C1 segment of cervical spinal cord (tissue), 14 donors: ENCODE results near the gene COQ8B.
"Not testable (repeated sequence)": the region's sequence is repeated elsewhere in the genome, so short reads cannot be mapped to it uniquely, and the experiment has no call there.

Source experiments
- DNase-seq, 14 donors: peaks; one replicate each; lab custom pipeline; 2025; lab: John Stamatoyannopoulos, UW

The COQ8B gene

DNA sequence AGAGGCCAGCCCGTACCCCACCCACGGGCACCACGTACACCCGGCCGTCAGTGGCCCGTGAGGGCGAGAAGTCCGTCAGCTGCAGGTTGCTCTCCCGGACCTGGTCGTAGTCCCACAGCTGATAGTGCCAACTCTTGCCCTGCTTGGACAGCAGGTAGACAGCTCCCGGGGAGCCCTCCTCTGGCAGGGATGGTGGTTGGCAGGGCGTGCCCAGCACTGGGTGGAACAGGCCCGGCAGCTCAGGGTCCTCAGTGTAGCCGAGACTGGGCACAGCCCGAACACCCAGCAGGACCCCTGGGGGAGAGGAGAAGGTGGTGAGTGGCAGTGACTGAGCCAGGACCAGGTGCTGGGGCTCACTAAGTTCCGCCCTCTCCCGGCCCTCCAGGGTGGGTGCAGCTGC is 25.8 kb upstream of the COQ8B start:
- DNase-seq, result peak in 1 of 14 donors; percentile 43

DNA sequence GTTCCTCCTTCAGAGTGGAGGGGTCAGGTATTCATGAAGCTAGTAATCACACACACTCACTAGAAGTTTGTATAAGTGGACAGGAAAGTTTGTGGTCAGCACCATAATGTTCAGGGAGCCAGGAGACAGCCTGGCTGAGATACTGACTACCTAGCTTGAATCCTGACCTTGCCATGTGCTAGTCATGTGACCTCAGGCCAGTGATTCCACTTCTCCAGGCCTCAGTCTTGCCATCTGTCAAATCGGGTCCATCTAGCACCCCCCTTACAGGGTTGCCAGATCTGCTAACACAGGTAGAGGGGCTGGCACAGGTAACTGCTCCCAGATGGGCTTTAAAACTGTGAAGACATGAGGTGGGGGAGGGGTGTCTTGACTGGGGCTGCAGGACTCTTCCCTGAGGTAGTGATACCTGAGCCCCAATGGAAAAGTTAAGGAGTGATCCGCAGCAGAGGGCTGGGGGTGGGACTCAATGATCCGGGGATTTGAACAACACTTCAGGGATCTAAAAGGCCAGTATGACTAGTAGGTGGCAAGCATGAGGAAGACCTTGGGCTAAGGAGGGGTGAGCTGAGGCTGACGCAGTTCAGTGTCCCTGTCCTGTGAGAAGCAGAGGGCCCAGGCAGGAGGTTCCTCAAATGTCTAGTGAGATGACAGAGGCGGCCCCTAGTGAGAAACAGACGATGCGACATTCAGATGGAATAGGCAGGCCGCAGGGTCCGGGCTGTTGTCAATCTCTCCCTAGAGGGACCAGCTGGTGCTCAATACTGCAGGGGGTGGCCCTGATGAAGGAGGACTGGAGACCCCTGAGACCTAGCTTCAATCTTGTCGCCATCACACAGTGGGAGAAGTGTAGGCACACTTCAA is 25.1 kb upstream of the COQ8B start:
- DNase-seq, result no peak

DNA sequence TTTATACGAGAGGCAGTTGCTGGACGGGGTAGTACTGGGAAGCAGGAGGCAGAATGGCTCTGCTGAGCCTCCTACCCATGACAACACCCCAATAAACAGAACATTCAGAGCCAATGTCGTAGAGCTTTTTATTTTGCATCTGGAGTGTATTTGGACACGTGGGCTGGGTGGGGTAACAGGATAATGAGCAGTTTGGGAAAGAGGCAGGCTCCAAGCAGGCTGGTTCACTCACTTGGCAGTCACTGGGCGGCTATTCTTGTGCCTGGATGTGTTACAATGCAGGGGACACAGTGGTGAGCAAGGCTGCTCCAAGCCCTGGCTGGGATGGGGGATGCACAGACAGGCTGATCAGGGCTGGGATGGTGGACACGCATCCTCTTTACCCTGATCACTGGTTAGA is 24.1 kb upstream of the COQ8B start:
- peak in 9 of 14 donors; percentile 8 to 73 (median 40) for DNase-seq

- DNase-seq, result peak in 1 of 14 donors; percentile 60
Observed at GRCh38 chr19:40739871-40740703, 23.4 kb upstream of the COQ8B start.

- DNase-seq, result peak in 1 of 14 donors; percentile 41
Observed at GRCh38 chr19:40739030-40739839, 22.5 kb upstream of the COQ8B start.

DNA sequence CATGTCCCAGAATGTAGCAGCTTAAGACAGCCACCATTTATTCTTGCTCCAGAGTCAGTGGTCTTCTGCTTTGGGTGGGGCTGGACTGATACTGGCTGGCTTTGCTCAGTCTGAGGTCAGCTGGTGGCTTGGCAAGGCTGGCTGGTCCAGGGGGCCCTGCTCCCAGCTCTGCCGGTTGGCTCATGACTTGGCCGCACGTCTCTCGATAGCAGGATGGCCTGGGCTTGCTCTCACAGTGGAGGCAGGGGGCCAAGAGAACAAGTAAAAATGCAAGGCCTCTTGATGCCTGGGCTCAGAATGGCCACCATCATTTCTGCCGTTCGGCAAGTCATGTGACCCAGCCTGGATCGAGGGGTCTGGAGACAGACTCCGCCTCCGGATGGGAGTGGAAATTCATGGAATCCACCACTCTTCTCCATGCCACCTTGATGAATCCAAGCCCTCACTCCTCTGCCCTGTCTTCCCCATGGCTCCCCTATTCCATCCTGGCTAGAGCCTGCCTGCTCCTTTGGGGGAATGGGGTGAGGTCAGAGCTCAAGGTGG is 20.5 kb upstream of the COQ8B start:
- no peak for DNase-seq

DNA sequence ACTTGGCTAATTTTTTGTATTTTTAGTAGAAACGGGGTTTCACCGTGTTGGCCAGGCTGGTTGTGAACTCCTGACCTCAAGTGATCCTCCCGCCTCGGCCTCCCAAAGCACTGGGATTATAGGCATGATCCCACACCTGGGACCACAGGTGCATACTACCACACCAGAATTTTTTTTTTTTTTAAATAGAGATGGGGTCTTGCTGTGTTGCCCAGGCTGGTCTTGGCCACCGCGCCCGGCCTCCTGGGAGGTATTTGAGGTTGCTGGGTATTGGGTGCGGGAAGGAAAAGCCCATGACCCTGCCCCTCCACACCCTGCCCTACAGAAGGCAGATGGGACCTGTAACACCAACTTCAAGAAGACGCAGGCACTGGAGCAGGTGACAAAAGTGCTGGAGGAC is 20.0 kb upstream of the COQ8B start:
- no peak for DNase-seq

- no peak for DNase-seq
Observed at GRCh38 chr19:40735013-40735771, 18.5 kb upstream of the COQ8B start.

- DNase-seq, result no peak
Observed at GRCh38 chr19:40733149-40733548, 16.5 kb upstream of the COQ8B start.

DNA sequence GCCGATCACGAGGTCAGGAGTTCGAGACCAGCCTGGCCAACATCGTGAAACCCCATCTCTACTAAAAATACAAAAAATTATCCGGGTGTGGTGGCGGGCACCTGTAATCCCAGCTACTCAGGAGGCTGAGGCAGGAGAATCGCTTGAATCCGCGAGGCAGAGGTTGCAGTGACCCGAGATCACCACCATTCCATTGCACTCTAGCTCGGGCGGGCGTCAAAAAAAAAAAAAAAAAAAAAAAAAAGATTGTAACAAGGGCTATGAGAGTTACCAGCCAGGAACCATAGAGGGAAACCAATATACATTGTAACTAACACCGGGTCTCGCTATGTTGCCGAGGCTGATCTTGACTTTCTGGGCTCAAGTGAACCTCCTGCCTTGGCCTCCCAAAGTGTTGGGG is 15.6 kb upstream of the COQ8B start:
- not testable (repeated sequence) for DNase-seq

DNA sequence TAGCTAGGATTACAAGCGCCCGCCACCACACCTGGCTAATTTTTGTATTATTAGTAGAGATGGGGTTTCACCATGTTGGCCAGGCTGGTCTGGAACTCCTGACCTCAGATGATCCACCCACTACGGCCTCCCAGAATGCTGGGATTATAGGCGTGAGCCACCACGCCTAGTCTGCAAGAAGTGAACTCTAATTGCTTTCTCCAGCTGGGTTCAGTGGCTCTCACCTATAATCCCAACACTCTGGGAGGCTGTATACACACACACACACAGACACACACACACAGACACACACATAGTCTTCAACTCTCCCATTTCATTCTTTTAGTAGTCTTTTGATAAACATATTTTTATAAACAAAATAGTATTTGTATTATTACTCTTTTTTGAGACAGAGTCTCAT is 13.4 kb upstream of the COQ8B start:
- DNase-seq, result not testable (repeated sequence)

- no peak for DNase-seq
Observed at GRCh38 chr19:40726279-40726678, 9.6 kb upstream of the COQ8B start.

DNA sequence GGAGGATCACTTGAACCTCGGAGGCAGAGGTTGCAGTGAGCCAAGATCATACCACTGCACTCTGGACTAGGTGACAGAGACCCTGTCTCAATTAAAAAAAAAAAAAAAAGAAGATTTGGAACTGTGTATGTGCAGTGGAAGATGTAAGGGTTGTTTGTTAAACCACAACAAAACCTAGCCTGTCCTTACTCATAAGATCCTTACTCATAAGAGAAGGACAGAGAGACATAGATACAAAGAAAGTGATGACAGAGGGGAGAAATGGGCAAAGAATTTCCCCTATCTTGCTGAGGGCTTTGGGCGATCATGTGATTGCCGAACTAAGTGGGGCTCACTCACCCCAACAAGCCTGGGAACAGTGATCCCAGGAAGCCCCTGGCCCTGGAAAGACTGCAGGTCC is 8.2 kb upstream of the COQ8B start:
- DNase-seq, result no peak

- no peak for DNase-seq
Observed at GRCh38 chr19:40724315-40724714, 7.6 kb upstream of the COQ8B start.

DNA sequence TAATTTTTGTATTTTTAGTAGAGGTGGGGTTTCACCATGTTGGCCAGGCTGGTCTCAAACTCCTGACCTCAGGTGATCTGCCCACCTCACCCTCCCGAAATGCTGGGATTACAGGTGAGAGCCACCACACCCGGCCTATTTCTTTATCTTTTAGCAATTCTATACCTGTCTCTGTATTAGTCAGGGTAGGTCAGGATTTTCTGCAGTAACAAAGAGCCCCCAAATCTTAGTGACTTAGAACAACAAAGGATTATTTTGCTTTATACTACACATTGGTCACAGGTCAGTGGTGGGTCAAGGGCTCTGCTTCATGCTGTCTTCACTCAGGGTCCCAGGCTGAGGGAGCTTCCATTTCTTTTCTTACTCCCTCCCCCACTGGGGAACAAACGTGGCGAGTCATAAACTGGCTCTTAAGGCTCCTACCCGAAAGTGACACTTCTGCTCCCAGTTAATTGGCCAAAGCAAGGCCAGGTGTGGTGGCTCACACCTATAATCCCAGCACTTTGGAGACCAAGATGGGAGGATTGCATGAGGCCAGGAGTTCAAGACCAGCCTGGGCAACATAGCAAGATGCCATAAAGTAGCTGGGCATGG is 7.1 kb upstream of the COQ8B start:
- DNase-seq, result no peak

DNA sequence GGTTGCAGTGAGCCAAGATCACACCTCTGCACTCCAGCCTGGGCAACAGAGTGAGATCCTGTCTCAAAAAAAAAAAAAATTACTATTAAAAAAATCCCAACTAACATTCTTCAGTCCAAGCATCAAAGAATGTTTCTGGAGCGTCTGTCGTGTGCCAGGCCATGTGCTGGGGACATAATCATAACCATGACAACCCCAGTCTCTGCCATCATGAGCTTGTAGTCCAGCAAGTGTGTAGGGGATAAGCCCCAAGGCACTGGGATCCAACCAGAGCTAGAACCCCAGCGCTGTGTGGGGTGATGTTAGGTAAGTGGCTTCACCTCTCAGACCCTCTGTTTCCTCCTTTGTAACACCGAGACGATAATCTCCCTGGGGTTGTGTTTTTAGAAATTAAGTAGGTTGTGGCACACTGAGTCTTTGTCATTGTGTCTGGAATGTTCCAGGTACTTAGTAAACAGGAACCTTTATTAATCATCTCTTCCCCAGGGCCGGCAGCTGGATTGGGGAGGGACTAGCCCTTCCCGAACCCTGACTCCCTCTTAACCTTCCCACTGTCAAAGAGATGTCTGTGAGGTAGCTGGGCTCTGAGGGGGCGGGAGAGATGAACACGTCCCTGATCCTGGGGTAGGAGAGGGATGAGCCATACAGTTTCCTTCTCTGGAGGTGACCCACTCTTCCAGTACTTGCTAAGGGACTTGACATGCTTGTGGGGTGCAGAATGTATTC is 5.4 kb upstream of the COQ8B start:
- DNase-seq, result no peak

DNA sequence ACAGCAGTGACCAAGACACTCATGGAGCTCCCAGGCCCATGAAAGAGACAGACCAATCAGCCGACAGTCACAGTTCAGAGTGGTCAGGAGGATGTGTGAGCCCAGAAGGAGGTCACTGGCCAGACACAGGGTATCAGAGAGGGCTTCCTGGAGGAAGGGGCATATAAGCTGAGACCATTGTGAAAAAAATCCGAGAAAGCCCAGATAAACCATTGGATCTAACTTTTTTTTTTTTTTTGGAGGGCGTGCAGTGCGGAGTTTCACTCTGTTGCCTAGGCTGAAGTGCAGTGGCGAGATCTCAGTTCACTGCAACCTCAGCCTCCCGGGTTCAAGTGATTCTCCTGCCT is 4.4 kb upstream of the COQ8B start:
- DNase-seq, result no peak

DNA sequence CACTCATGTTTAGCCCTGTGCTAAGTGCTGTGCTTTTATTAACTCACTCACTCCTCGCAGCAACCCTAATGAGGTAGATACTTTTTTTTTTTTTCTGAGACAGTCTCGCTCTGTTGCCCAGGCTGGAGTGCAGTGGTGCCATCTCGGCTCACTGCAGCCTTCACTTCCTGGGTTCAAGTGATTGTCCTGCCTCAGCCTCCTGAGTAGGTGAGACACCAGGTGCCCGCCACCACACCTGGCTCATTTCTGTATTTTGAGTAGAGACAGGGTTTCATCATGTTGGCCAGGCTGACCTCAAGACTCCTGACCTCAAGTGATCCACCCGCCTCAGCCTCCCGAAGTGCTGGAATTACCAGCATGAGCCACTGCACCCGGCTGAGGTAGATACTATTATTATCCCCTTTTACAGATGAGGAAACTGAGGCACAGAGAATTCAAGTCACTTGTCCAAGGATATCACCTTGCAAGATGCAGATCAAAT is 2.8 kb upstream of the COQ8B start:
- no peak for DNase-seq

GRCh38 chr19:40718774-40719391 is 2.2 kb upstream of the COQ8B start:
- DNase-seq, result peak in 8 of 14 donors; percentile 5 to 45 (median 22)
